HEK293T (cell line): ENCODE data around the gene NTF3.

Experiments
- CTCF ChIA-PET: fragments of 350-600 bp; formaldehyde crosslinking; extraction: SDS; loops from one replicate; lab custom pipeline; 2021; ENCODE audit warnings: antibody characterized with exemption, inconsistent platforms; lab: Yijun Ruan, JAX
- POLR2A ChIA-PET: fragments of 350-600 bp; formaldehyde crosslinking; extraction: SDS; loops from one replicate; lab custom pipeline; 2020; ENCODE audit warnings: antibody characterized with exemption, inconsistent platforms; lab: Yijun Ruan, JAX
- DNase-seq: peaks from one replicate; pipeline ENCODE4 v3.0.0; 2012; ENCODE audit warnings: mixed read lengths; ENCODE audit errors: extremely low spot score
- ARNT ChIP-seq: fragments of 450-650 bp; IDR thresholded peaks from 2 replicates; pipeline ENCODE4 v1.6.1; 2017; ENCODE audit warnings: mild to moderate bottlenecking
- BHLHE40 ChIP-seq: fragments of 450-650 bp; IDR thresholded peaks from 2 replicates; pipeline ENCODE4 v1.6.1; 2016; ENCODE audit warnings: mild to moderate bottlenecking, moderate library complexity, borderline replicate concordance
- CTBP1 ChIP-seq: fragments of 450-650 bp; IDR thresholded peaks from 2 replicates; pipeline ENCODE4 v1.6.1; 2016; ENCODE audit warnings: borderline replicate concordance
- ELF4 ChIP-seq: fragments of 450-650 bp; IDR thresholded peaks from 2 replicates; pipeline ENCODE4 v1.6.1; 2017; ENCODE audit warnings: antibody characterized with exemption
- FOXA1 ChIP-seq: fragments of 450-650 bp; IDR thresholded peaks from 2 replicates; pipeline ENCODE4 v1.6.1; 2016; ENCODE audit warnings: mild to moderate bottlenecking
- FOXK2 ChIP-seq: fragments of 450-650 bp; IDR thresholded peaks from 2 replicates; pipeline ENCODE4 v1.6.1; 2016; ENCODE audit warnings: mild to moderate bottlenecking
- FOXM1 ChIP-seq: fragments of 450-650 bp; IDR thresholded peaks from 2 replicates; pipeline ENCODE4 v1.6.1; 2017; ENCODE audit warnings: mild to moderate bottlenecking, borderline replicate concordance
- HDGF ChIP-seq: fragments of 450-650 bp; IDR thresholded peaks from 2 replicates; pipeline ENCODE4 v1.6.1; 2017; ENCODE audit warnings: antibody characterized with exemption, borderline replicate concordance
- L3MBTL2 ChIP-seq: fragments of 450-650 bp; conservative IDR thresholded peaks from 2 replicates; pipeline ENCODE4 v1.6.1; 2016; ENCODE audit warnings: mild to moderate bottlenecking
- LEF1 ChIP-seq: fragments of 450-650 bp; IDR thresholded peaks from 2 replicates; pipeline ENCODE4 v1.6.1; 2017; ENCODE audit warnings: mild to moderate bottlenecking, borderline replicate concordance
- NFRKB ChIP-seq: fragments of 450-650 bp; IDR thresholded peaks from 2 replicates; pipeline ENCODE4 v1.6.1; 2016; ENCODE audit warnings: mild to moderate bottlenecking, moderate library complexity
- SP1 ChIP-seq: fragments of 450-650 bp; IDR thresholded peaks from 2 replicates; pipeline ENCODE4 v1.6.1; 2017
- SUZ12 ChIP-seq: fragments of 450-650 bp; IDR thresholded peaks from 2 replicates; pipeline ENCODE4 v1.6.1; 2016; ENCODE audit warnings: mild to moderate bottlenecking
- TARDBP ChIP-seq: fragments of 450-650 bp; IDR thresholded peaks from 2 replicates; pipeline ENCODE4 v1.6.1; 2016
- ZNF384 ChIP-seq: fragments of 450-650 bp; IDR thresholded peaks from 2 replicates; pipeline ENCODE4 v1.6.1; 2016
- TF ChIP-seq, protein P1 (sequence below): fragments of 450-650 bp; IDR thresholded peaks from 2 replicates; pipeline ENCODE4 v1.6.1; 2016

Gene NTF3

DNA sequence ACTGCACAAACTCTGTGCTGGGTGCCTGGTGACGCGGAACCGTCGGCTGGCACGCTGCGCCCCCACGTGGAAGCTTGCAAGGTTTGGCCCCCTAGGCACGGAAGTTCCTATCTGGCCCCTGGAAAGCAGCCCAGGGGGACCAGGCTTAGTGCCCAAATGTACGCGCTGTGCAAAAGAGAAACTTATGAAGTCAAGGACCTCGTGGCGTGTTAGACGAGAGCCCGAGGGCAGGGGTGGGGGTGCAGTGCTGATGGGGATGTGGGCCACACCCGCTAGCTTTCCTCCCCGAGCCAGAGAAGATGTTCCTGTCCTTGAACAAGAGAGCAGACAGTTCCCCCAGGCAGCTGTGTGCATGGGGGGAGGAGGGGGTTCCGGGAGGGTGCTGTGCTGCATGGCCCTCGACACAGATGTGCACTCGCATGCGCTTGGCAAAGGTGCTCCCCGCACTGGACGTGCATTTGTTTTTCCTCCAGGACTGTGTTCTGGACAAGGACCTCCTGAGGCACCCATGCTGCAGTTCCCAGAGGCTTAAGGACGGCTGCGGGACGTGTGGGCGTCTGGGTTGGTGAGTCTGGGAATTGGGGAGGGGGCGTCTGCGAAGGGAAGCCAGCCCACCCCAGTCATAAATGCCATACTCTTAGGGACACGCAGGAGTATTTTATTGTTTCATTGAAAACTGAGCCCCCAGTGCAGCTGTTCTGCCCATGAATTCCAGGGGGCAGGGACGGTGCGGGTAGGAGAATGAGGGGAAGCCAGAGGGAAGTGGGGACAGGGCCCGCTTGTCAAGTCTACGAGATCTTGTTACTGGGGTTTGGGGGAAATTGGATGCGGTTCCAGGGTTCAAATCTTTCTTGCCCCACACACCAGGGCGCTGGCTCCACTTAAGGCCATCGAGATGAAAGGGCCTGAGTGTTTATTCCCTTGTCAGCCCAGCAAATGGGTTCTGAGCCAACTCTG is 80.0 kb downstream of the NTF3 start:
- DNase-seq, result peak; percentile 17
- POLR2A ChIA-PET, result no interaction called here
- CTCF ChIA-PET, result no interaction called here

DNA sequence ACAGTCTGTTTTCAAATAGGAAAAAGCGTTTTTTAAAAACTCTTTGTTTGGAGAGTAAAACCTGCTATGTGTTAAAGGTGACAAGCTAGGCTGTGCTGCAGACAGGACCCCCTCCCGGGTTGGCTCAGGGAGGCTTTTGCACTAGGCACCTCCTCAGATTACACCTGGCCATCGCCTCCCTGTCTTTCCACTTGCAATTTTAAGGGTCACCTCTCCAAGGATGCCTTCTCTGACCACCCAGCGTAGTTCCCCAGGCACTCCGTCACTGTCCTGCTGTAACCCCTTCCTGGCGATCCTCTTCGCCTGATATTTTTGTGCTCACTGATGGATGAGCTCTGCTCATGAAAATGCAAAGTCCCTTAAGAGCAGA is 80.7 kb downstream of the NTF3 start:
- TF ChIP-seq ARNT, result no peak
- CTCF ChIA-PET, result no interaction called here
- POLR2A ChIA-PET, result no interaction called here
- DNase-seq, result no peak

More for the DNA sequence above, 80.0 kb downstream of the NTF3 start:
- TF ChIP-seq TARDBP (no peak), LEF1 (no peak), ZNF384 (no peak), FOXA1 (no peak), HDGF (no peak), CTBP1 (no peak), SUZ12 (no peak), NFRKB (no peak)
- TF ChIP-seq, protein P1, sequence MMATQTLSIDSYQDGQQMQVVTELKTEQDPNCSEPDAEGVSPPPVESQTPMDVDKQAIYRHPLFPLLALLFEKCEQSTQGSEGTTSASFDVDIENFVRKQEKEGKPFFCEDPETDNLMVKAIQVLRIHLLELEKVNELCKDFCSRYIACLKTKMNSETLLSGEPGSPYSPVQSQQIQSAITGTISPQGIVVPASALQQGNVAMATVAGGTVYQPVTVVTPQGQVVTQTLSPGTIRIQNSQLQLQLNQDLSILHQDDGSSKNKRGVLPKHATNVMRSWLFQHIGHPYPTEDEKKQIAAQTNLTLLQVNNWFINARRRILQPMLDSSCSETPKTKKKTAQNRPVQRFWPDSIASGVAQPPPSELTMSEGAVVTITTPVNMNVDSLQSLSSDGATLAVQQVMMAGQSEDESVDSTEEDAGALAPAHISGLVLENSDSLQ, result no peak

DNA sequence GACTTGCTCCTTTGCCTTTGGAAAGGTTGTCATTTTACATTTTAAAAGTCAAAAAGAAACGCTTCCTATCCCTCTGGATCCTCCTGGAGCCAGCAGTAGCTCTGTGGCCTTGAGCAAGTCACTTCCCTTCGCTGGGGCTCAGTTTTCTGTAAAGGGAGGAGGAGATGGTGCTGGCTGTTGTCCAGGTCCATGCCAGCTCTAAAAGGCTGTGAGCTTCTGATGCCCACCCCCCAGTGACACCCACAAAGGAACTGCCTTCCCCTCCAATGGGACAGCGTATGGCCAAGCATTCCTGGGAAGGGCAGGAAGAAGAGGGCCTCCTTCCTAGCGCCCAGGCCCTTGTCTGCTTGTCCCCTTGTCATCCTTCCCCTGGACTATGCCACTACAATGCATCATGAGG is 81.5 kb downstream of the NTF3 start:
- DNase-seq, result no peak
- ChIA-PET POLR2A (no interaction called here), CTCF (no interaction called here)
- no peak for TF ChIP-seq ARNT
- TF ChIP-seq FOXM1, result no peak
- TF ChIP-seq SP1, result no peak
- no peak for TF ChIP-seq ELF4
- no peak for TF ChIP-seq BHLHE40
- TF ChIP-seq FOXK2, result no peak
- no peak for TF ChIP-seq LEF1
- no peak for TF ChIP-seq FOXA1
- TF ChIP-seq L3MBTL2, result no peak

DNA sequence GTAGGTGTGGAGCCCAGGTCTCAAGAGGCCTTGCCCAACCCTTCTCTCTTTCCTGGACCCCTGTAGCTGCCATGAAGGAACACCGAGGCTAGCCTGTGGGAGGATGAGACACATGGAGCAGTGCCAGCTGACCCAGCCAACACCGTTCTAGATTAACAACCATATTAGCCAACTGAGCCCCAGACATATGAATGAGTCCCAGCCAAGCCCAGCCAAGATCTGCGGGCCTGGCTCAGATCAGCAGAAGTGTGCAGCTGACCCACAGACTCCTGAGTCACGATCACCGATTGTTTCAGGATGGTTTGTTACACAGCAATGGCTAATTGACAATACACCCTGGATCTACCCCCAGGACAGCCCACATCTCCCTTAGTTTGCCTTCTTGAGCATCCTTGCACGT is 82.1 kb downstream of the NTF3 start:
- TF ChIP-seq ELF4 (no peak), SUZ12 (no peak), NFRKB (no peak), SP1 (no peak), HDGF (no peak), ARNT (no peak), FOXM1 (no peak), BHLHE40 (no peak), FOXA1 (no peak), LEF1 (no peak)
- DNase-seq, result no peak
- ChIA-PET CTCF (no interaction called here), POLR2A (no interaction called here)

DNA sequence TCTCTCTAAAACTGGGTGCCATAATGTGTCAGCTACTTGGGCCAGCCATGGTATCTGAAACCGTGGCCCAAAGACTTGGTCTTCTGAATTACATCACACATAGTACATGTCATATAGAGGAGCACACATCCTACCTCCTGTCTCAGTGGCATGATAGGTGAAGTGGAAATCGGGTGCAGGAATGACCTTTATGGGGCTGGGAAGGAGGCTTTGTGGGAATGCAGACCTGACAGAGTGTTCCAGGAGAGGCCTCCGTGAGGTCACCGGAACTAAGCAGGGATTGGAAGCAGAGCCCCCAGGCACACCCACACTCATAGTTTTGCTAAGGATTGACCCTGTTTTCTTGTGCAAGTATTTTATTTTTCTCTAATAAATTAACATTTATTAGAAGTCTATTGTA is 82.6 kb downstream of the NTF3 start:
- no peak for TF ChIP-seq SP1
- no peak for TF ChIP-seq LEF1
- TF ChIP-seq NFRKB, result no peak
- TF ChIP-seq ZNF384, result no peak
- TF ChIP-seq FOXM1, result no peak
- TF ChIP-seq ELF4, result no peak
- TF ChIP-seq, protein P1, result no peak
- no peak for TF ChIP-seq CTBP1
- no peak for TF ChIP-seq BHLHE40
- no peak for TF ChIP-seq L3MBTL2
- TF ChIP-seq SUZ12, result no peak
- no peak for TF ChIP-seq ARNT
- TF ChIP-seq FOXA1, result no peak
- TF ChIP-seq HDGF, result no peak
- no peak for TF ChIP-seq FOXK2
- CTCF ChIA-PET, result no interaction called here
- no peak for DNase-seq
- POLR2A ChIA-PET, result no interaction called here

DNA sequence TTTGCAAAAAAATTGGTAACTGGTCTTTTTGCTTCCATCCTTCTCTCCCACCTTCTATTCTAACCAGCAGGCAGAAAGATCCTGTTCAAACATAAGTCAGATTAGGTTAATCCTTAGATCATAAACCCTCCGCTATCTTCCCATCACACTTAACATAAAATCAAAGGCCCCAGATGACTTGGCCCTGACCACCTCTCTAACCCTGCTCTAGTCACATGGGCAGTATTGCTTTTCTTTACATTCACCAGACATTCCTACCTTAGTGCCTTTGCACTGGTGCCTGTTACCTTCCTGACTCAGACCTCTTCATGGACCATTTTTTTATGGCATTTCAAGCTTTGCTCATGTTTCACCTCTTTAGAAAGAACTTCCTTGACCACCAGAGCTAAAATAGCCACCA is 83.5 kb downstream of the NTF3 start:
- TF ChIP-seq SUZ12, result no peak
- no peak for TF ChIP-seq SP1
- no peak for TF ChIP-seq FOXA1
- TF ChIP-seq FOXK2, result no peak
- no peak for TF ChIP-seq NFRKB
- ChIA-PET CTCF (no interaction called here), POLR2A (no interaction called here)
- no peak for DNase-seq

DNA sequence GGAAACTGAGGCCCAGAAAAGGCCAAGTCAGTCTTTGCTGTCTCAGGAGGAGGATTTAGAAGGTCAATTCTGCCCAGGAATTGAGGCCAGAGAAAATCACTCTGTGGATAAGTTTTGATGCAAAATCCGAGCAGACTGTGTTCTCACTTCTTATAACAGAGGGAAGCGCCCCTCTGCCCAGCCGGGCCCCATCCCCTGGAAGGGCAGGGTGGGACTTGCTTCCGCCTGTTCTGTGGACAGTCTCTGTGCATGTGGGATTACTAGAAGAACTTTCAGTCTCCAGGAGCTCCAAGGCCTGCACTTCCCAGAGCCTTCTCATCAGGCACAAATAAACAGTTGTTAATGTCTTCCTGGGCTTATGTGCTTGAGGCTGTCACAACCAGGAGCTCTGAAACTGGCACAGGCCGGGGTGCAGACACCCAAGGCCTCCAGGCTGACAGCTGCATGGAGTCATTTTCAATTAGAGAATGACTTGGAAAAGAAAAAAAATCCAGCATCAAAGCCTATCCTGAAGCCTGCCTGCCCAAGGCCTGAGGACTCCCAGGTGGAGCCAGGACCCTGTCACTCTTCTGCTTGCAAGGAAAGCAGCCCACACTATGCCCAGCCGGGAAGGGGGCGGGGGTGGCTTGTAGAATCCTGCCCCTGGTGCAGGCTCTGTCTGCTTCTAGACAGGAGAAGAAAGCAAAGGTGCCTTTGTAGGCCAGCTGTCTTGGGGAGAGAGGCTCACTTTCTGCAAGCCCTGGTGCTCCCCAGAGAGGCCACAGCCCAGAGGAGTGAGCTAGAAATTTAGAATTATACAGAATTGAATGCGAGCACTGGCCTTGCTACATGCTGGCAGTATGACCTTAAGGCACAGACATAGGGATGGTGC is 84.7 kb downstream of the NTF3 start:
- TF ChIP-seq ZNF384, result no peak
- no peak for TF ChIP-seq LEF1
- TF ChIP-seq CTBP1, result no peak
- no peak for TF ChIP-seq FOXA1
- DNase-seq, result no peak
- ChIA-PET CTCF (no interaction called here), POLR2A (no interaction called here)
